GM21528 (cell line): ENCODE data around the gene ATP1A4.
"Not testable (repeated sequence)": the region's sequence is repeated elsewhere in the genome, so short reads cannot be mapped to it uniquely, and the experiment has no call there.

Experiments
- ATAC-seq: cut with Tn5 transposase; IDR thresholded peaks from one replicate; pipeline ENCODE4 v1.9.1; 2021; ENCODE audit warnings: mild to moderate bottlenecking, moderate library complexity; ENCODE audit not compliant: unreplicated experiment, low FRiP score

The ATP1A4 gene

GRCh38 chr1:160122978-160123495 lies 28.4 kb upstream of the ATP1A4 start:
- ATAC-seq = no peak

- no peak for ATAC-seq
Observed at GRCh38 chr1:160123726-160124125, 27.7 kb upstream of the ATP1A4 start.

GRCh38 chr1:160124705-160125478 lies 26.5 kb upstream of the ATP1A4 start:
- no peak for ATAC-seq

GRCh38 chr1:160125746-160126145 lies 25.7 kb upstream of the ATP1A4 start:
- no peak for ATAC-seq

DNA sequence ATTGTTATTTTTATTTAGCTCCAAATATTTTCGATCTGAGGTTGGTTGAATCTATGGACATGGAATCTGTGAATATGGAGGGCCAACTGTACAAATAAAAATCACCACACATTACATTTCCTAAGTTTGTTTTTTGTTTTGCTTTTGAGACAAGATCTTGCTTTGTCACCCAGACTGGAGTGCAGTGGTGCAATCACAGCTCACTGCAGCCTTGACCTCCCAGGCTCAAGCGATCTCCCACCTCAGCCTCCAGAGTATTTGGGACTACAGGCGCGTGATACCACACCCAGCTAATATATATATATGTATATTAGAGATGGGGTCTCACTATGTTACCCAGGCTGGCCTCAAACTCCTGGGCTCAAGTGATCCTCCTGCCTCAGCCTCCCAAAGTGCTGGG lies 25.1 kb upstream of the ATP1A4 start:
- ATAC-seq = not testable (repeated sequence)

GRCh38 chr1:160127381-160127780 lies 24.0 kb upstream of the ATP1A4 start:
- no peak for ATAC-seq

- no peak for ATAC-seq
Observed at GRCh38 chr1:160127865-160128523, 23.4 kb upstream of the ATP1A4 start.

DNA sequence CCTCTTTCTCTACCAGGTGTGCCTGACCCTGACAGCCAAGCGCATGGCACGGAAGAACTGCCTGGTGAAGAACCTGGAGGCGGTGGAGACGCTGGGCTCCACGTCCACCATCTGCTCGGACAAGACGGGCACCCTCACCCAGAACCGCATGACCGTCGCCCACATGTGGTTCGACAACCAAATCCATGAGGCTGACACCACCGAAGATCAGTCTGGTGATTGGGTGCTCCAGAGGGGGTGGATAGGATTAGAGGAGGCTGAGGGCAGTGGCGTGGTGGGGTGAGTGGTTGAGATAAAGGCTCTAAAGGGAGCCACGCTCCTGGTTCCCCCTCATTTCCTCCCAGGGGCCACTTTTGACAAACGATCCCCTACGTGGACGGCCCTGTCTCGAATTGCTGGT lies 22.8 kb upstream of the ATP1A4 start:
- no peak for ATAC-seq

DNA sequence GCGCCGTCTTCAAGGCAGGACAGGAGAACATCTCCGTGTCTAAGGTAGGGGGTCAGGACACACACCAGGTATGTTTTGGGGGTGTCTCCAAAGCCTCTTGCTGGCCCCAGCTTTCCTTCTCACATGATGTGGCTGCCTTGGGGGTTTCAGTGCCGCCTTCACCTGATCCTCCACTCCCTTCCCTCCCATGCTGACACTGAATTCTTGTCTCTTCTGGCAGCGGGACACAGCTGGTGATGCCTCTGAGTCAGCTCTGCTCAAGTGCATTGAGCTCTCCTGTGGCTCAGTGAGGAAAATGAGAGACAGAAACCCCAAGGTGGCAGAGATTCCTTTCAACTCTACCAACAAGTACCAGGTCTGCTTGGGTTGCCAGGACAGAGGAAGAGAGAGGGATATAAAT lies 22.4 kb upstream of the ATP1A4 start:
- no peak for ATAC-seq

DNA sequence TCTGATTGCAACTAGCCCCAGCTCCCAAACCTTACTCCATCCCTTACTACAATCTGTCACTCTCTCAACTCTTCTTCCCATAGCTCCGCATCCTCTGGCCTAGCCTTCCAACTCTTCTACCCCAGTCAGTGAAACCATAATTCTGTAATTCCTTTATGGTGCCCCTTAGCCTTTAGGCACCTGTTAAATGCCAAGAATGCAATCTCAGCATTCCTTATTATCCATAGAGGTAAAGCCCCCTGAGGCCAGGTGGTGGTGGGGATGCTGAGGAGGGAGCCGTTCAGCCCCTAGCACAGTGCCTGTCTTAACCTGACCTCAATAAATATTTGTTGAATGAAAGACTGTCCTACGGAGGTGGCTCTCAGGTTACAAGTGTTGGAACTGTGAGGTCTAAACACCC lies 21.8 kb upstream of the ATP1A4 start:
- ATAC-seq = no peak

DNA sequence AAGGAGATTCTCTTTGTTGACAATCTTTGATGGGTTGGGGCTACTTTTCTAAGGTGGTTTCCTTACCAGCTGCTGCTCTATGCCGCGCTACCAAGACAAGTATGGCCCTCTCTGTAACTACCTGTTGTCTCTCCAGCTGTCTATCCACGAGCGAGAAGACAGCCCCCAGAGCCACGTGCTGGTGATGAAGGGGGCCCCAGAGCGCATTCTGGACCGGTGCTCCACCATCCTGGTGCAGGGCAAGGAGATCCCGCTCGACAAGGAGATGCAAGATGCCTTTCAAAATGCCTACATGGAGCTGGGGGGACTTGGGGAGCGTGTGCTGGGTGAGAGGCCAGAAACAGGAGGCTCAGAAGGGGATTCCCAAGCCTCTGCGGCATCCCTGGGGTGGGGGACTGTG lies 21.4 kb upstream of the ATP1A4 start:
- ATAC-seq = no peak

- ATAC-seq = no peak
Observed at GRCh38 chr1:160130486-160130885, 20.9 kb upstream of the ATP1A4 start.

GRCh38 chr1:160130939-160131338 lies 20.5 kb upstream of the ATP1A4 start:
- ATAC-seq = no peak

DNA sequence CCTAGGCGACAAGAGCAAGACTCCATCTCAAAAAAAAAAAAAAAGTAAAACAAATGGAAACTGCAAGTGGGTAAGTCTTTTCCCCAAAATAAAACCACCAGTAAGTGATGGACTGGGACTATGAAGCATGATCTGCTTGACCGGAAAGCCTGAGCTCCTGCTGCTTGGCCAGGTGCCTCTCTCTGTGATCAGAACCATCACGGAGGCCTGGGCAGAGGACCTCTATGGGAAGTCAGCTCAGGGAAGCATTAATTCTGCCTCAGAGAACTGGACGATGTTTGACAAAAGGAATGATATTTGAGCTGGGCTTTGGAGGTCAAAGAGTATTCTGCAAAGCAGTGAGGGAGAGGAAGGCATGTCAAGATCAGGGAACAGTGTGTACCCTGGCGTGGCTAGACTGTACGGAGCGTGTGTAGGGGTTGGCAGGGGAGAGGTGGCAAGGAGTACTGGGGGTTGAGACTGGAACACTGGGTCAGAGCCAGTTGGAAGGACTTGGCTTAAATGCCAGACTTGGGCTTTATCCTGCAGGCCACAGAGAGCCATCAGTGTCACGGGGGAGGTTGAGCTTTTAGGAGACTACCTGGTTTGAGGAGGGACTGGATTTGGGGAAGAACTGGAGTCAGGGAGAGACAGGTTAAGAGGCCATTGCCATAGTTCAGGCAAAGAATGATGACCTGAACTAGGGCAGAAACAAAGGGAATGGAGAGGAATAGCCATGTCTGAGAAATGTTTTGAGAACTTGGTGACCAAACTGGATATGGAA lies 19.4 kb upstream of the ATP1A4 start:
- no peak for ATAC-seq

GRCh38 chr1:160133990-160134770 lies 17.2 kb upstream of the ATP1A4 start:
- no peak for ATAC-seq

DNA sequence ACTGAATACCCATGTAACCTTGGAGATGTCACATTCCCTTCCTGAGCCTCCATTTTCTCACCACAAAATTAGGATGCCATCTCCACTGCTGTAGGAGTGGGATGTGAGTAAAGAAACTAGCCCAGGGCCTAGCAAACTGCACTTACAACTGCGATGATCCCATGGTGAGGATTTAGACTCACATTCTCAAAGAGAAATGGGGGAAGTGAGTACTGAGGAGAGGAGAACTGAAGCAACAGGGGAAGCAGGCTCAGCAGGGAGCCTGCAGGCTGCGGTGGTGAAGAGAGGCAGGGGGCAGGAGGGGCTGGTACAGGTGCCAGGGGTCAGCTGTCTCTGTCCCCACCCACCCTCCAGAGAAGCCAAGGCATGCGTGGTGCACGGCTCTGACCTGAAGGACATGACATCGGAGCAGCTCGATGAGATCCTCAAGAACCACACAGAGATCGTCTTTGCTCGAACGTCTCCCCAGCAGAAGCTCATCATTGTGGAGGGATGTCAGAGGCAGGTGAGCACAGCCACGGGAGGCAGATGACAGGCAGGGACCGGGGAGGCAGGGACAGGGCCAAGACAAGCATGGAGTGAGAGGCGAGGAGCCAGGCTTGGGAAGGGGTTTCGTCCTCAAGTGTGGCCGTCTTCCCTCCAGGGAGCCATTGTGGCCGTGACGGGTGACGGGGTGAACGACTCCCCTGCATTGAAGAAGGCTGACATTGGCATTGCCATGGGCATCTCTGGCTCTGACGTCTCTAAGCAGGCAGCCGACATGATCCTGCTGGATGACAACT lies 16.4 kb upstream of the ATP1A4 start:
- ATAC-seq = no peak

DNA sequence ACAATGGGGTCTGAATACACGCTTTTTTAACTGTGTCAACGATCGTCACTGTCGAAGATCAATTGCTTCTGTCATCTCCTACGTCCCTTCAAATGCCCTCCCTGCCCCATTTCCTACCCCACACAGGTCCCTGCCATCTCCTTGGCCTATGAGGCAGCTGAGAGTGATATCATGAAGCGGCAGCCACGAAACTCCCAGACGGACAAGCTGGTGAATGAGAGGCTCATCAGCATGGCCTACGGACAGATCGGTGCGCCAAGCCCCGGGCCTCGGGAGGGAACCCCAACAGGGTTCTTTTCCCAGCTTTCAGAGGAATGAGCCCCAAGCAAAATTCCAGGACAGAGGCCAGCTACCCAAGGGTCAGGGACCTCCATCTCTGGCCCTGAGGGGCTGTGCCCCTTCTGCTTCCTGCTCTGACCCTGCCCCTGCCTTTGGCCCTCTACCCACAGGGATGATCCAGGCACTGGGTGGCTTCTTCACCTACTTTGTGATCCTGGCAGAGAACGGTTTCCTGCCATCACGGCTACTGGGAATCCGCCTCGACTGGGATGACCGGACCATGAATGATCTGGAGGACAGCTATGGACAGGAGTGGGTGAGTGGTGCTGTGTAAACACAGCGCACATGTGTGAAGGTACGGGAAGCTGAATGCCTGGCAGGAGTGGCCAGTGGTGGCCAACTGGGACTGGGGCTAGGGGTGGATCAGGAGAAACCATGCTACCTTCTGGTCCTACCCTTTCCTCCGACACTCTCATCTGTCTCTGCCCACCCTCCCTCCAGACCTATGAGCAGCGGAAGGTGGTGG lies 15.1 kb upstream of the ATP1A4 start:
- no peak for ATAC-seq

- no peak for ATAC-seq
Observed at GRCh38 chr1:160136926-160137200, 14.5 kb upstream of the ATP1A4 start.

GRCh38 chr1:160137216-160137862 lies 14.1 kb upstream of the ATP1A4 start:
- no peak for ATAC-seq
